Osteocyte (in vitro differentiated cells): ENCODE data around the gene RFX6. TPM values are rescaled to one million over a fixed set of nuclear protein-coding genes. Genes with fewer than 3 reads are reported as not detected.

Experiments used
- DNase-seq: peaks from one replicate; pipeline ENCODE4 v3.0.0; 2021; ENCODE audit warnings: mixed read lengths; ENCODE audit not compliant: unreplicated experiment; ENCODE audit errors: extremely low spot score
- H3K27ac Mint-ChIP-seq: one replicate; pipeline ENCODE4 v1.8.0; 2021; ENCODE audit warnings: mild to moderate bottlenecking, mixed read lengths; ENCODE audit not compliant: unreplicated experiment
- H3K27me3 Mint-ChIP-seq: one replicate; pipeline ENCODE4 v1.8.0; 2021; ENCODE audit warnings: mixed read lengths; ENCODE audit not compliant: unreplicated experiment
- H3K36me3 Mint-ChIP-seq: one replicate; pipeline ENCODE4 v1.8.0; 2021; ENCODE audit warnings: mixed read lengths; ENCODE audit not compliant: unreplicated experiment
- H3K4me1 Mint-ChIP-seq: one replicate; pipeline ENCODE4 v1.8.0; 2021; ENCODE audit warnings: mixed read lengths; ENCODE audit not compliant: unreplicated experiment
- H3K4me3 Mint-ChIP-seq: one replicate; pipeline ENCODE4 v1.8.0; 2021; ENCODE audit warnings: mild to moderate bottlenecking, moderate library complexity, mixed read lengths; ENCODE audit not compliant: unreplicated experiment
- H3K9me3 Mint-ChIP-seq: one replicate; pipeline ENCODE4 v1.8.0; 2021; ENCODE audit warnings: mixed read lengths; ENCODE audit not compliant: unreplicated experiment
- total RNA-seq: library from RNA; stranded (reverse); gene quantifications from 2 replicates; pipeline ENCODE4 v1.2.1, GENCODE V29; 2021
- TF ChIP-seq, protein P1 (sequence below): fragments of 200-600 bp; sonication (generic); IDR thresholded peaks from 2 replicates; pipeline ENCODE4 v1.5.0; 2021; ENCODE audit warnings: antibody characterized with exemption, mild to moderate bottlenecking, moderate library complexity

The RFX6 gene
- total RNA-seq, 1 donor from 2014 or later, result not detected

DNA sequence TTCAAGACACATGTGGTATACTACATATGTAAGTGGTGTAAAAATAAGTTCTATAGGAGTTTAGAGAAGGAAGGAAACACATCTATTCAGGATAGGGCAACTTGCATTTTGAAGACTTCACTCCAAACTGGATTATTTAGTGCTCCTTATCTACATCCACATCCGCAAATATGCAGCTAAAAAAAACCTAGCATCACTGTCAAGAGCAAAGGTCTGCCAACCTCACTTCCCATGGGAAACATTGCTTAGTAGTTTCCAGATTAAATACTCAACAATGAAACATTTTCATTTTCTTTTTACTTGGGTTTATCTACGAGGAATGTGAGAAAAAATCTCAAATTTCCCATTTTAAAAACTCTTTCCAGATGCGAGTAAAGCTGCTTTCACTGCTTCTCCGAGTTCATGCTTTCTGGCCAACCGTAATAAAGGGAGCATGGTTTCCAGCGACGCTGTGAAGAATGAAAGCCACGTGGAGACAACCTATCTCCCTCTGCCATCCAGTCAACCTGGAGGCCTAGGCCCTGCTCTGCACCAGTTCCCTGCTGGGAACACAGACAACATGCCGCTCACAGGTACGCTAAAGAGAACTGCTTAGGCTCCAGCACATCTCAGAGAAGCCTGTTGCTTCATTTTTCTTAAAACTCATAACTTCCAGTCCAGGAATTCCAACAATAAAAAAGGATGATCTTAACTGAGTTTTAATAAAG lies 48.2 kb downstream of the RFX6 start:
- no peak overlapping the region for H3K4me3 Mint-ChIP-seq
- TF ChIP-seq, protein P1, sequence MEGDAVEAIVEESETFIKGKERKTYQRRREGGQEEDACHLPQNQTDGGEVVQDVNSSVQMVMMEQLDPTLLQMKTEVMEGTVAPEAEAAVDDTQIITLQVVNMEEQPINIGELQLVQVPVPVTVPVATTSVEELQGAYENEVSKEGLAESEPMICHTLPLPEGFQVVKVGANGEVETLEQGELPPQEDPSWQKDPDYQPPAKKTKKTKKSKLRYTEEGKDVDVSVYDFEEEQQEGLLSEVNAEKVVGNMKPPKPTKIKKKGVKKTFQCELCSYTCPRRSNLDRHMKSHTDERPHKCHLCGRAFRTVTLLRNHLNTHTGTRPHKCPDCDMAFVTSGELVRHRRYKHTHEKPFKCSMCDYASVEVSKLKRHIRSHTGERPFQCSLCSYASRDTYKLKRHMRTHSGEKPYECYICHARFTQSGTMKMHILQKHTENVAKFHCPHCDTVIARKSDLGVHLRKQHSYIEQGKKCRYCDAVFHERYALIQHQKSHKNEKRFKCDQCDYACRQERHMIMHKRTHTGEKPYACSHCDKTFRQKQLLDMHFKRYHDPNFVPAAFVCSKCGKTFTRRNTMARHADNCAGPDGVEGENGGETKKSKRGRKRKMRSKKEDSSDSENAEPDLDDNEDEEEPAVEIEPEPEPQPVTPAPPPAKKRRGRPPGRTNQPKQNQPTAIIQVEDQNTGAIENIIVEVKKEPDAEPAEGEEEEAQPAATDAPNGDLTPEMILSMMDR, result no peak
- no peak overlapping the region for H3K27ac Mint-ChIP-seq

DNA sequence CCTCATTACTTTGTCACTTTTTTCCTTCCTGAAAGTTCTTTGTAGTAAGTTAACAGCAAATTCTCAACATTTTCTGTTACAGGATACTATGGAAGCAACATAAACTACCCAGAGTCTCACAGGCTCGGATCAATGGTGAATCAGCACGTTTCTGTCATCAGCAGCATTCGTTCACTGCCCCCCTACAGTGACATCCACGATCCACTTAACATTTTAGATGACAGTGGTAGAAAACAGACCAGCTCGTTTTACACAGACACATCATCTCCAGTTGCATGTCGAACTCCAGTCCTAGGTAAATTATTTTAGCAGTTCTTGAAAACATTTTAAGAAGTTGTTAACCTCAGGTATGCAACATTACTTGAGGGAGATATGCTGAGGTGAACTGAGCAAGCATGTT lies 51.6 kb downstream of the RFX6 start:
- H3K4me1 Mint-ChIP-seq, result no peaks in the 10 kb centered on the region

More for the DNA sequence above, 48.2 kb downstream of the RFX6 start:
- no peak for DNase-seq
- Mint-ChIP-seq H3K9me3 (no peaks in the 10 kb centered on the region), H3K4me1 (no peaks in the 10 kb centered on the region), H3K27me3 (peaks cover 3% of the 10 kb centered on the region), H3K36me3 (no peaks in the 10 kb centered on the region)

DNA sequence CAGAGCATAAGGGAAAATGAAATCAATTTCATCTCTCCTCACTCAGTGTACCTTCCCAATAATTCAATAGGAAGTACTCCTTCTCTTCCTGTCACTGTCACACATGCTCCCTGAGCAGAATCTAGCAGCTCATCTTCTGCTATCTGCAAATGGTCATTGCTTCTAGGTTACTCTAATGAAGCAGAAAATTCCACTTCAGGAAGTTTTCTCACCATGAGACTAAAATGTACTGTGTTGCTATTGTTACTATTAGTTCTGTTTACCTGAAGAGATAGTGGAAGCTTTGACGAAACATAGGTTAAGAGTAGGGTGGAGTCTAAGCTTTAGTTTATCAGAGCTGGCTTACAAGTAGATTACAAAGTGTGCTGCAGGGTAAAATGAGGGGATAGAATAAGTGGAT lies 52.8 kb downstream of the RFX6 start:
- Mint-ChIP-seq H3K4me3 (no peak overlapping the region), H3K27me3 (peaks cover 2% of the 10 kb centered on the region), H3K27ac (no peak overlapping the region), H3K9me3 (no peaks in the 10 kb centered on the region), H3K4me1 (no peaks in the 10 kb centered on the region), H3K36me3 (no peaks in the 10 kb centered on the region)
- TF ChIP-seq, protein P1, result no peak
- no peak for DNase-seq

More for the DNA sequence above, 51.6 kb downstream of the RFX6 start:
- TF ChIP-seq, protein P1, result no peak
- Mint-ChIP-seq H3K9me3 (no peaks in the 10 kb centered on the region), H3K27ac (no peak overlapping the region), H3K36me3 (no peaks in the 10 kb centered on the region), H3K27me3 (peaks cover 2% of the 10 kb centered on the region), H3K4me3 (no peak overlapping the region)
- DNase-seq, result no peak

DNA sequence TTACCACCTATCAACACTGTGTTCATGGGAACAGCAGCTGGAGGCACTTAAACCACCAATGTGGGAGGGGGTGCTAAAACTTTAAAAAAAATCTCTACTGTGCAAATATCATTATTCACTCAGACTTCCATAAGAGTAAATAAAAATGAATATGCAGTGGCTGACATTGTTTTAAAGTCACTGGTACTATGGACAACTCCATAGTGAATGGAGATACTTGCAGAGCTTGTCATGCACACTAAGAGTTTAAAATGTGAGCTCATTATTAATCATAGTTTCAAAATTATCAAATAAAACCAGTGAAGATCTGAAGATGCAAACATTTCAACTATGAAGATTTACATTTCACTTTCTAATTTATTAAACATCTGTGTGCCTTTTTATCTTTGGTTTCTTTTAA lies 54.4 kb downstream of the RFX6 start:
- Mint-ChIP-seq H3K4me3 (no peak overlapping the region), H3K9me3 (no peaks in the 10 kb centered on the region), H3K27me3 (peaks cover 2% of the 10 kb centered on the region), H3K27ac (no peak overlapping the region), H3K4me1 (no peaks in the 10 kb centered on the region), H3K36me3 (no peaks in the 10 kb centered on the region)
- DNase-seq, result no peak
- TF ChIP-seq, protein P1, result no peak

DNA sequence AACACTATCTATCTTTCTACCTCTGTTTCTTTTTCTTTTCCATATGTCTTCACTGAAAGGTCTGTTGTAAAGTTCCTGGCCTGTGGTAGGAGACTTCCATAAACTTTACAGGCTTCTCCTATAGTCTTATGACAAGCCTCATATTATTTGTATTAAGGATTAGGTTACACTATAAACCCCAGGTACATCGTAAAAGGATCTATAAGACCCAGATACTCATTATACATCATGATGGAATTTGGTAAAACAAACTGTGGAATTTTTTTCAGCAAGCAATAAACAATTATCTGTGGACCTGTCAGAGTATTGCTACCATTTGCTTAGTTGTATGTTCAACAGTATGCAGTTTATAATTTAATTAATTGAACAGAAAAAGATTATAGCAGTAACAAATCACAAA lies 55.5 kb downstream of the RFX6 start:
- H3K4me1 Mint-ChIP-seq, result no peaks in the 10 kb centered on the region
- DNase-seq, result no peak
- H3K27me3 Mint-ChIP-seq, result peaks cover 2% of the 10 kb centered on the region
- H3K27ac Mint-ChIP-seq, result no peak overlapping the region
- H3K36me3 Mint-ChIP-seq, result no peaks in the 10 kb centered on the region
- TF ChIP-seq, protein P1, result no peak
- no peaks in the 10 kb centered on the region for H3K9me3 Mint-ChIP-seq
- H3K4me3 Mint-ChIP-seq, result no peak overlapping the region
